ENCODE data around the gene TXNRD2. TPM values are rescaled to one million over a fixed set of nuclear protein-coding genes. Genes with fewer than 3 reads are reported as not detected.

TXNRD2 gene
- total and polyA plus RNA-seq, 2 donors (not counting 1 experiment from before 2014, with no cell fraction given) = 24.8 to 36.2 TPM

DNA sequence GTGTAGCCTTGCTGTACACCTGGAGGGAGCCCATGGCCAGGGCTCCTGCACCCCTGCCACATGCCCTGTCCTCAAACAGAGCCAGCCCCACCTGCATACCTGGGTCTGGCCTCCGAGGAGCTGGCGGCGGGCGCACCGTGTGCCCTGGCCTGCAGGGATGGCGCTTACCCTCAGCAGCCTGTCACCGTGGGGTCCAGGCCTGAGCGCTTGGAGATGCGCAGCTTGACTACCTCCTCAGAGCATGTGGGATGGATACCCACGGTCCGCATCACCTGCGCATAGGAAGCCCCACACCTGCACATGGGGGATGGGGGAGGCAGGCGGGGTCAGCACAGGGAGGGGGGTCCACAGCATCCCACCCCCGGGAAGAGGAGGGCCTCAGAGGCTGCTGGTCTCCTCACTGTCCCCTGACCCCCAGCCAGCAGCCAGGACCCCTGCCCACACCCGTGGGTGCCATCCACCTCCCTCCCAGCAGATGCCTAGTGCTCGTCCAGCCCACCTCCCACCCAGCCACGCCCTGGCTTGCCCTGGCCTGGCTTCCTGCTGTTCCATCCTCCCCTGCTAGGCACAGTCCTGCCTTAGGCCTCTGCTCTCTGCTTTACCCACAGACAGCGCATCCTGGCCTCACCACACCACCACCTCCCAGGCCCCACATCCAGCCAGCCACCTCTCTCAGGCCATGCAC, 64.5 kb downstream of the TXNRD2 start:
- H3K4me2 ChIP-seq (replicated peaks; ENCODE audit: low read depth, low read length, poor library complexity, severe bottlenecking) = no peak overlapping the region
- H3K4me1 ChIP-seq (ENCODE audit: control insufficient read depth in 2 of 2, insufficient read depth in 2 of 2, low read length in 2 of 2) = no peaks in the 10 kb centered on the region
- ChIA-PET CTCF (no interaction called here), POLR2A (no interaction called here)
- Mint-ChIP-seq H3K9me3 (ENCODE audit: insufficient read depth) (no peaks in the 10 kb centered on the region), H3K4me1 (no peaks in the 10 kb centered on the region), H3K27me3 (no peaks in the 10 kb centered on the region), H3K27ac (no peak overlapping the region), H3K4me3 (no peak overlapping the region)
- H4K20me1 ChIP-seq (ENCODE audit: control insufficient read depth, insufficient read depth, low read length, poor library complexity, severe bottlenecking) = no peaks in the 10 kb centered on the region
- 92% methylated on average over 16 of the region's 18 CpGs for WGBS (ENCODE audit: insufficient coverage)
- no peaks in the 10 kb centered on the region for H3K9me3 ChIP-seq (ENCODE audit: control extremely low read depth in 1 of 3, control insufficient read depth in 2 of 3, insufficient read depth in 1 of 3, low read length in 2 of 3)
- DNase-seq = no peak
- no peaks in the 10 kb centered on the region for H3K79me2 ChIP-seq (ENCODE audit: control insufficient read depth, insufficient read depth, low read length)
- intact Hi-C loops (cut with micrococcal nuclease) = no loop called here
- no peak overlapping the region for H3K9ac ChIP-seq (ENCODE audit: low read length)
- TF ChIP-seq EZH2 (IDR thresholded peaks at IDR 0.05; ENCODE audit: borderline replicate concordance, insufficient read depth, low read depth, low read length, poor library complexity, severe bottlenecking) = no peak
- TF ChIP-seq, protein P1, sequence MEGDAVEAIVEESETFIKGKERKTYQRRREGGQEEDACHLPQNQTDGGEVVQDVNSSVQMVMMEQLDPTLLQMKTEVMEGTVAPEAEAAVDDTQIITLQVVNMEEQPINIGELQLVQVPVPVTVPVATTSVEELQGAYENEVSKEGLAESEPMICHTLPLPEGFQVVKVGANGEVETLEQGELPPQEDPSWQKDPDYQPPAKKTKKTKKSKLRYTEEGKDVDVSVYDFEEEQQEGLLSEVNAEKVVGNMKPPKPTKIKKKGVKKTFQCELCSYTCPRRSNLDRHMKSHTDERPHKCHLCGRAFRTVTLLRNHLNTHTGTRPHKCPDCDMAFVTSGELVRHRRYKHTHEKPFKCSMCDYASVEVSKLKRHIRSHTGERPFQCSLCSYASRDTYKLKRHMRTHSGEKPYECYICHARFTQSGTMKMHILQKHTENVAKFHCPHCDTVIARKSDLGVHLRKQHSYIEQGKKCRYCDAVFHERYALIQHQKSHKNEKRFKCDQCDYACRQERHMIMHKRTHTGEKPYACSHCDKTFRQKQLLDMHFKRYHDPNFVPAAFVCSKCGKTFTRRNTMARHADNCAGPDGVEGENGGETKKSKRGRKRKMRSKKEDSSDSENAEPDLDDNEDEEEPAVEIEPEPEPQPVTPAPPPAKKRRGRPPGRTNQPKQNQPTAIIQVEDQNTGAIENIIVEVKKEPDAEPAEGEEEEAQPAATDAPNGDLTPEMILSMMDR (IDR thresholded peaks at IDR 0.05) = no peak
- ATAC-seq (ENCODE audit: low read depth) = no peak
- H3K36me3 ChIP-seq (replicated peaks in 1 of 2; ENCODE audit: control extremely low read depth in 1 of 2, control insufficient read depth in 1 of 2, extremely low read depth in 1 of 2, insufficient read depth in 2 of 2, low read length in 1 of 2) = no peaks in the 10 kb centered on the region
- no peak overlapping the region for H3K4me3 ChIP-seq (ENCODE audit: control extremely low read depth in 1 of 5, extremely low read depth in 1 of 5, insufficient read depth in 1 of 5, low read depth in 2 of 5, low read length in 4 of 5)
- H3K27me3 ChIP-seq (replicated peaks in 1 of 4; ENCODE audit: control extremely low read depth in 1 of 4, control insufficient read depth in 3 of 4, insufficient read depth in 4 of 4, low read length in 3 of 4) = no peaks in the 10 kb centered on the region
- no peak overlapping the region for H3K27ac ChIP-seq (ENCODE audit: low read length in 2 of 2)
- H2AFZ ChIP-seq (ENCODE audit: insufficient read depth, low read depth, low read length, poor library complexity, severe bottlenecking) = no peak overlapping the region

- no peaks in the 10 kb centered on the region for H3K9me3 Mint-ChIP-seq (ENCODE audit: insufficient read depth)
- no peaks in the 10 kb centered on the region for H3K4me1 Mint-ChIP-seq
- Histone ChIP-seq H3K27ac (ENCODE audit: low read length in 2 of 2) (no peak overlapping the region), H3K9ac (ENCODE audit: low read length) (no peak overlapping the region), H3K4me3 (ENCODE audit: control extremely low read depth in 1 of 5, extremely low read depth in 1 of 5, insufficient read depth in 1 of 5, low read depth in 2 of 5, low read length in 4 of 5) (no peak overlapping the region), H2AFZ (ENCODE audit: insufficient read depth, low read depth, low read length, poor library complexity, severe bottlenecking) (no peak overlapping the region), H3K4me2 (replicated peaks; ENCODE audit: low read depth, low read length, poor library complexity, severe bottlenecking) (no peak overlapping the region), H3K36me3 (replicated peaks in 1 of 2; ENCODE audit: control extremely low read depth in 1 of 2, control insufficient read depth in 1 of 2, extremely low read depth in 1 of 2, insufficient read depth in 2 of 2, low read length in 1 of 2) (no peaks in the 10 kb centered on the region), H4K20me1 (ENCODE audit: control insufficient read depth, insufficient read depth, low read length, poor library complexity, severe bottlenecking) (no peaks in the 10 kb centered on the region), H3K9me3 (ENCODE audit: control extremely low read depth in 1 of 3, control insufficient read depth in 2 of 3, insufficient read depth in 1 of 3, low read length in 2 of 3) (no peaks in the 10 kb centered on the region), H3K27me3 (replicated peaks in 1 of 4; ENCODE audit: control extremely low read depth in 1 of 4, control insufficient read depth in 3 of 4, insufficient read depth in 4 of 4, low read length in 3 of 4) (no peaks in the 10 kb centered on the region), H3K4me1 (ENCODE audit: control insufficient read depth in 2 of 2, insufficient read depth in 2 of 2, low read length in 2 of 2) (no peaks in the 10 kb centered on the region), H3K79me2 (ENCODE audit: control insufficient read depth, insufficient read depth, low read length) (peaks cover 3% of the 10 kb centered on the region)
- H3K27me3 Mint-ChIP-seq = no peaks in the 10 kb centered on the region
- DNase-seq (no peak), ATAC-seq (ENCODE audit: low read depth) (no peak)
- WGBS (ENCODE audit: insufficient coverage) = 82% methylated on average over 21 of the region's 21 CpGs
- intact Hi-C loops (cut with micrococcal nuclease) = no loop called here
- H3K27ac Mint-ChIP-seq = no peak overlapping the region
- ChIA-PET POLR2A (no interaction called here), CTCF (interaction anchor here (0.9 kb wide), 1 partner anchor 35 kb away, joined by 3 read pairs; no protein-coding TSS in a partner anchor)
- no peak for TF ChIP-seq EZH2 (IDR thresholded peaks at IDR 0.05; ENCODE audit: borderline replicate concordance, insufficient read depth, low read depth, low read length, poor library complexity, severe bottlenecking)
- TF ChIP-seq, protein P1 (IDR thresholded peaks at IDR 0.05) = no peak
- H3K4me3 Mint-ChIP-seq = no peak overlapping the region
Observed at GRCh38 chr22:19876314-19876940, 65.2 kb downstream of the TXNRD2 start.
